G401 (cell line): ENCODE results near the gene SMTNL2. TPM values are rescaled to one million over a fixed set of nuclear protein-coding genes. Genes with fewer than 3 reads are reported as not detected.
"Not testable (repeated sequence)": the region's sequence is repeated elsewhere in the genome, so short reads cannot be mapped to it uniquely, and the experiment has no call there.

Source experiments
- DNase-seq: peaks from one replicate; pipeline ENCODE4 v3.0.0-alpha.2; 2015; ENCODE audit warnings: low spot score
- in situ Hi-C: cut with HindIII; loops from 2 replicates; pipeline ENCODE4 v1.10.0; 2016; ENCODE audit warnings: low sequenced_read_pairs, mixed read lengths
- total RNA-seq: library from RNA; depleted of rRNA; stranded (reverse); fragments of >200 nt; shearing (Covaris generic); gene quantifications from 2 replicates; pipeline ENCODE4 v1.2.3, GENCODE V29; 2014

The SMTNL2 gene
- total RNA-seq, 1 experiment from 2014 or later = not detected

- in situ Hi-C loops = no loop called here
- DNase-seq = no peak
Measured at GRCh38 chr17:4616476-4616875, 32.1 kb downstream of the SMTNL2 start.

GRCh38 chr17:4617090-4617489 lies 32.8 kb downstream of the SMTNL2 start:
- peak; percentile 53 for DNase-seq
- in situ Hi-C loops = no loop called here

- in situ Hi-C loops = no loop called here
- DNase-seq = no peak
Measured at GRCh38 chr17:4617590-4618351, 33.4 kb downstream of the SMTNL2 start.

GRCh38 chr17:4620531-4621101 lies 36.3 kb downstream of the SMTNL2 start:
- DNase-seq = no peak
- in situ Hi-C loops = no loop called here

- in situ Hi-C loops = no loop called here
Measured at GRCh38 chr17:4622375-4622774, 38.0 kb downstream of the SMTNL2 start.

GRCh38 chr17:4623249-4623648 lies 38.9 kb downstream of the SMTNL2 start:
- DNase-seq = no peak
- in situ Hi-C loops = no loop called here

More at GRCh38 chr17:4622375-4622774, 38.0 kb downstream of the SMTNL2 start:
- DNase-seq = no peak

GRCh38 chr17:4624451-4624911 lies 40.2 kb downstream of the SMTNL2 start:
- in situ Hi-C loops, DNase-seq: not testable (repeated sequence)

- in situ Hi-C loops = no loop called here
- no peak for DNase-seq
Measured at GRCh38 chr17:4625181-4625617, 40.9 kb downstream of the SMTNL2 start.

- in situ Hi-C loops = no loop called here
Measured at GRCh38 chr17:4626734-4627256, 42.5 kb downstream of the SMTNL2 start.

GRCh38 chr17:4631431-4631830 lies 47.1 kb downstream of the SMTNL2 start:
- DNase-seq = no peak
- in situ Hi-C loops = no loop called here

More at GRCh38 chr17:4626734-4627256, 42.5 kb downstream of the SMTNL2 start:
- DNase-seq = no peak

- DNase-seq = no peak
- in situ Hi-C loops = no loop called here
Measured at GRCh38 chr17:4631836-4632580, 47.7 kb downstream of the SMTNL2 start.

- in situ Hi-C loops = no loop called here
Measured at GRCh38 chr17:4632581-4632920, 48.2 kb downstream of the SMTNL2 start.

GRCh38 chr17:4633643-4634042 lies 49.3 kb downstream of the SMTNL2 start:
- no peak for DNase-seq
- in situ Hi-C loops = no loop called here

More at GRCh38 chr17:4632581-4632920, 48.2 kb downstream of the SMTNL2 start:
- no peak for DNase-seq

- in situ Hi-C loops = no loop called here
- DNase-seq = no peak
Measured at GRCh38 chr17:4634976-4635375, 50.6 kb downstream of the SMTNL2 start.

- DNase-seq = no peak
- in situ Hi-C loops = no loop called here
Measured at GRCh38 chr17:4635823-4636375, 51.6 kb downstream of the SMTNL2 start.

GRCh38 chr17:4636474-4637100 lies 52.3 kb downstream of the SMTNL2 start:
- in situ Hi-C loops = no loop called here
- DNase-seq = no peak

GRCh38 chr17:4638766-4639165 lies 54.4 kb downstream of the SMTNL2 start:
- DNase-seq, in situ Hi-C loops: not testable (repeated sequence)

- in situ Hi-C loops, DNase-seq: not testable (repeated sequence)
Measured at GRCh38 chr17:4639301-4640059, 55.2 kb downstream of the SMTNL2 start.
